GM18907 (cell line): ENCODE measurements around the gene GMEB2.

Source experiments
- ATAC-seq: cut with Tn5 transposase; IDR thresholded peaks from one replicate; pipeline ENCODE4 v1.9.1; 2021; ENCODE audit warnings: mild to moderate bottlenecking, moderate library complexity; ENCODE audit not compliant: unreplicated experiment

Gene GMEB2

GRCh38 chr20:63548542-63548941, 78.4 kb downstream of the GMEB2 start:
- ATAC-seq = no peak

- ATAC-seq = no peak
These were observed 79.0 kb downstream of the GMEB2 start, which contains the start of gene SRMS for GRCh38 chr20:63547725-63548480. Gene SRMS, minus strand, starts transcription at chr20:63547749. Its CDS starts 286 bp downstream, at chr20:63547463.

- ATAC-seq = no peak
These were observed 79.8 kb downstream of the GMEB2 start for GRCh38 chr20:63546956-63547724.

GRCh38 chr20:63546256-63546955, 80.5 kb downstream of the GMEB2 start:
- no peak for ATAC-seq

GRCh38 chr20:63545814-63546213, 81.1 kb downstream of the GMEB2 start:
- no peak for ATAC-seq

GRCh38 chr20:63544958-63545516, 81.9 kb downstream of the GMEB2 start:
- ATAC-seq = no peak

- no peak for ATAC-seq
These were observed 82.5 kb downstream of the GMEB2 start for GRCh38 chr20:63544241-63544957.

GRCh38 chr20:63543733-63544132, 83.2 kb downstream of the GMEB2 start:
- no peak for ATAC-seq

- ATAC-seq = no peak
These were observed 83.8 kb downstream of the GMEB2 start for GRCh38 chr20:63543131-63543530.

- no peak for ATAC-seq
These were observed 84.2 kb downstream of the GMEB2 start for GRCh38 chr20:63542696-63543095.

GRCh38 chr20:63542031-63542559, 84.8 kb downstream of the GMEB2 start:
- ATAC-seq = no peak

GRCh38 chr20:63541371-63541770, 85.5 kb downstream of the GMEB2 start:
- ATAC-seq = no peak

- no peak for ATAC-seq
These were observed 86.3 kb downstream of the GMEB2 start for GRCh38 chr20:63540417-63541186.

GRCh38 chr20:63539441-63540370, 87.2 kb downstream of the GMEB2 start:
- no peak for ATAC-seq

GRCh38 chr20:63539092-63539430, 87.8 kb downstream of the GMEB2 start:
- no peak for ATAC-seq

- no peak for ATAC-seq
These were observed 88.5 kb downstream of the GMEB2 start for GRCh38 chr20:63538204-63539091.
